ENCODE measurements around the gene KSR1.

KSR1 gene

GRCh38 chr17:27539794-27540317 is 83.6 kb downstream of the KSR1 start:
- DNase-seq, result no peak

- DNase-seq, result no peak
Measured at GRCh38 chr17:27540318-27541101, 84.3 kb downstream of the KSR1 start.

- DNase-seq, result no peak
Measured at GRCh38 chr17:27541301-27542023, 85.2 kb downstream of the KSR1 start.

GRCh38 chr17:27542841-27543463 is 86.7 kb downstream of the KSR1 start:
- DNase-seq, result no peak

GRCh38 chr17:27543464-27543856 is 87.2 kb downstream of the KSR1 start:
- DNase-seq, result no peak

GRCh38 chr17:27543958-27544349 is 87.7 kb downstream of the KSR1 start:
- DNase-seq, result no peak

- DNase-seq, result peak; percentile 29
Measured at GRCh38 chr17:27544350-27545131, 88.3 kb downstream of the KSR1 start.

GRCh38 chr17:27545562-27546229 is 89.4 kb downstream of the KSR1 start:
- no peak for DNase-seq

- DNase-seq, result no peak
Measured at GRCh38 chr17:27546624-27547300, 90.5 kb downstream of the KSR1 start.

GRCh38 chr17:27547301-27547683 is 91.0 kb downstream of the KSR1 start:
- DNase-seq, result no peak

- no peak for DNase-seq
Measured at GRCh38 chr17:27548369-27548768, 92.1 kb downstream of the KSR1 start.

GRCh38 chr17:27549251-27549893 is 93.1 kb downstream of the KSR1 start:
- DNase-seq, result no peak

GRCh38 chr17:27550291-27550930 is 94.2 kb downstream of the KSR1 start:
- DNase-seq, result no peak

- no peak for DNase-seq
Measured at GRCh38 chr17:27550974-27551505, 94.8 kb downstream of the KSR1 start.

GRCh38 chr17:27551701-27552248 is 95.5 kb downstream of the KSR1 start:
- DNase-seq, result no peak

GRCh38 chr17:27552276-27552732 is 96.1 kb downstream of the KSR1 start:
- DNase-seq, result no peak

GRCh38 chr17:27553019-27553511 is 96.8 kb downstream of the KSR1 start:
- DNase-seq, result no peak

GRCh38 chr17:27554152-27554551 is 97.9 kb downstream of the KSR1 start:
- DNase-seq, result no peak

GRCh38 chr17:27554911-27555310 is 98.7 kb downstream of the KSR1 start:
- no peak for DNase-seq

- no peak for DNase-seq
Measured at GRCh38 chr17:27555339-27555738, 99.1 kb downstream of the KSR1 start.

Measured in activated naive CD4-positive, alpha-beta T cell treated with anti-CD3 and anti-CD28 coated beads, Interleukin-2, amount 50 U/mL, for 16 hours (primary cell).